Diencephalon (tissue), 1 donor: ENCODE results near the gene CRYBB2. TPM values are rescaled to one million over a fixed set of nuclear protein-coding genes. Genes with fewer than 3 reads are reported as not detected.

ENCODE experiments used
- small RNA-seq: library from RNA; depleted of rRNA; stranded (forward); fragments of <200 nt; gene quantifications from one replicate; pipeline ENCODE3, GENCODE V24; 2014
- total RNA-seq: library from RNA; depleted of rRNA; stranded (reverse); fragments of >200 nt; gene quantifications from one replicate; pipeline ENCODE4 v1.2.3, GENCODE V29; 2014

CRYBB2 gene, protein sequence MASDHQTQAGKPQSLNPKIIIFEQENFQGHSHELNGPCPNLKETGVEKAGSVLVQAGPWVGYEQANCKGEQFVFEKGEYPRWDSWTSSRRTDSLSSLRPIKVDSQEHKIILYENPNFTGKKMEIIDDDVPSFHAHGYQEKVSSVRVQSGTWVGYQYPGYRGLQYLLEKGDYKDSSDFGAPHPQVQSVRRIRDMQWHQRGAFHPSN
- not detected for total RNA-seq

GRCh38 chr22:25219211-25219689 lies at the start of gene CRYBB2:
Gene CRYBB2, plus strand, starts transcription at chr22:25219639. Its CDS starts 1,791 bp downstream, at chr22:25221430.

DNA sequence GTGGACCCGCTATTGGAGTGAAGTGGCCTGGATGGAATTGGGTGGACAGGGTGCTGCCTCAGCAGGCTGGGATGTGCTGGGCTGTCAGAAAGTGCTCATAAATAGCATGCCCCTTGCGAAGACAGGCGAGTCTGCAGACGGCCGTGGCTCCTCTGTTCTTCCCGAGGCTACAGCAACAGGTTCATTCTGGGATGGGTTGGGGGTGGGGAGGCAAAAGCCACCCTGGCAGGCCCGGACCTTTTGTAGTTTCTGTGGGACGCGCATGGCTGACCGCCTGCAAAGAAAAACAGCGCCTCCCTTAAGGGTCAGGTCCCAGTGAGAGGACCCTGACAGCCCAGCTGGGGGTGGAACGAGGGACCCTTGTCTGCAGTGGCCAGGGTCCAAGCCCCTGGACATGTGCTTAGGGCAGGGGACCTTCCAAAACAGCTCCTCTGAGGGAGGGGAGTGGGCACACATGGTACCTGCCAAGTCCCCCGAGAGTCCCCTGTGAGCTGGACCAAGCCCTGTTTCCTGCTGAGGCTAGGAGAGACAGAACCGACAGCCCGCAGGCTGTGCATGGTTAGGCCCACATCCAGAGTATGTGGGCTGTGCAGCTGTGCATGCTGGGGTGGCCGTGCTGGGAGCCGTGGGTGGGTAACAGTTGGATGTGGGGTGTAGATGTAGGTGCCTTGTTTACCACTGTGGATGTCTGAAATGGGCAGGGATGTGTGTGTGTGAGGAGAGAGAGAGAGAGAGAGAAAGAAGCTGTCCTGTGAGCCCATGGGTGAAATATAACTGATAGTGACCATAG lies 19.5 kb upstream of the CRYBB2 start, which contains the start of gene CRYBB3:
TSS of gene CRYBB3 (plus strand) at position 128 of the 790 bp plus-strand sequence. CDS start 1,539 bp downstream, outside the sequence.

Small RNA genes lying within 50 kb of the gene (small RNA-seq; reads per million reads assigned to genes)
- not detected for gene Z99916.2

Other genes starting within 250 kb of the CRYBB2 start
- gene CRYBB3, start 19.8 kb upstream of the CRYBB2 start, total RNA-seq, result not detected